IMR-90 (cell line): ENCODE results near the gene RNF182. TPM values are rescaled to one million over a fixed set of nuclear protein-coding genes. Genes with fewer than 3 reads are reported as not detected.

Experiments
- ATAC-seq: fragments of 200-7000 bp; cut with Tn5 transposase; 2 replicates; pipeline ENCODE4 v1.9.1; 2020; ENCODE audit warnings: low read depth, mild to moderate bottlenecking, moderate library complexity
- BruUV-seq: library from RNA; stranded (reverse); fragments of 400-500 nt; replicated peaks from 2 replicates; lab custom pipeline; 2021; lab: Mats Ljungman, UMichigan
- CTCF ChIA-PET: fragments of 300-600 bp; formaldehyde crosslinking; extraction: SDS; loops from one replicate; lab custom pipeline; 2021; ENCODE audit warnings: antibody characterized with exemption; lab: Yijun Ruan, JAX
- POLR2A ChIA-PET: fragments of 300-600 bp; sonication (Branson Sonifier 250); formaldehyde crosslinking; loops from one replicate; lab custom pipeline; 2022; ENCODE audit warnings: antibody characterized with exemption; ENCODE audit not compliant: unreplicated experiment; lab: Charles Lee
- DNase-seq: peaks from one replicate; pipeline ENCODE4 v3.0.0; 2013
- H2AFZ ChIP-seq: replicated peaks from 2 replicates; pipeline ENCODE3; 2013; ENCODE audit warnings: low read length, mild to moderate bottlenecking; ENCODE audit not compliant: poor library complexity
- H2AK5ac ChIP-seq: 2 replicates; pipeline ENCODE4 v1.6.1; 2013; ENCODE audit warnings: low read depth, low read length, inconsistent platforms
- H2AK9ac ChIP-seq: replicated peaks from 2 replicates; pipeline ENCODE3; 2013; ENCODE audit warnings: mild to moderate bottlenecking, low read depth, low read length, moderate library complexity; ENCODE audit not compliant: poor library complexity
- H2BK120ac ChIP-seq: 2 replicates; pipeline ENCODE4 v1.6.1; 2013; ENCODE audit warnings: low read depth, low read length, inconsistent platforms
- H2BK15ac ChIP-seq: 3 replicates; pipeline ENCODE4 v1.6.1; 2013; ENCODE audit warnings: low read depth, low read length, inconsistent platforms
- H2BK20ac ChIP-seq: 2 replicates; pipeline ENCODE4 v1.6.1; 2013; ENCODE audit warnings: low read depth, mild to moderate bottlenecking, inconsistent platforms, low read length, moderate library complexity
- H2BK5ac ChIP-seq: 2 replicates; pipeline ENCODE4 v1.6.1; 2013; ENCODE audit warnings: mild to moderate bottlenecking, low read depth, low read length, inconsistent platforms; ENCODE audit not compliant: poor library complexity, severe bottlenecking
- H3K14ac ChIP-seq: replicated peaks from 2 replicates; pipeline ENCODE4 v1.6.1; 2013; ENCODE audit warnings: low read depth, low read length, inconsistent platforms
- H3K18ac ChIP-seq: 2 replicates; pipeline ENCODE4 v1.6.1; 2013; ENCODE audit warnings: low read depth, low read length, control low read depth
- H3K23ac ChIP-seq: 2 replicates; pipeline ENCODE4 v1.6.1; 2013; ENCODE audit warnings: low read depth, low read length, inconsistent platforms
- H3K27ac ChIP-seq: 2 replicates; pipeline ENCODE4 v1.5.1; 2013; ENCODE audit warnings: mild to moderate bottlenecking, control low read depth, low read length; ENCODE audit not compliant: insufficient read depth
- H3K27me3 ChIP-seq: 2 replicates; pipeline ENCODE4 v1.6.1; 2013; ENCODE audit warnings: low read length; ENCODE audit not compliant: control insufficient read depth, insufficient read depth
- H3K36me3 ChIP-seq: 2 replicates; pipeline ENCODE4 v1.6.1; 2013; ENCODE audit warnings: low read length, mixed read lengths; ENCODE audit not compliant: control insufficient read depth, insufficient read depth
- H3K4ac ChIP-seq: 2 replicates; pipeline ENCODE4 v1.6.1; 2013; ENCODE audit warnings: low read depth, low read length, inconsistent platforms
- H3K4me1 ChIP-seq: 2 replicates; pipeline ENCODE4 v1.6.1; 2013; ENCODE audit warnings: low read length, mixed read lengths; ENCODE audit not compliant: control insufficient read depth, insufficient read depth
- H3K4me2 ChIP-seq: 2 replicates; pipeline ENCODE4 v1.6.1; 2013; ENCODE audit warnings: low read depth, mild to moderate bottlenecking, control low read depth, low read length, moderate library complexity
- H3K4me3 ChIP-seq: 2 replicates; pipeline ENCODE4 v1.5.1; 2013; ENCODE audit warnings: low read depth, mild to moderate bottlenecking, control low read depth, low read length, moderate library complexity; ENCODE audit not compliant: insufficient read depth
- H3K56ac ChIP-seq: 2 replicates; pipeline ENCODE4 v1.6.1; 2013; ENCODE audit warnings: low read length, inconsistent platforms; ENCODE audit not compliant: insufficient read depth; ENCODE audit errors: extremely low read depth
- H3K79me1 ChIP-seq, 2 experiments: 2 replicates each; pipeline ENCODE4 v1.6.1; 2013; ENCODE audit warnings: low read length in 2 of 2, inconsistent platforms in 1 of 2, low read depth in 1 of 2
- H3K9ac ChIP-seq: 2 replicates; pipeline ENCODE4 v1.6.1; 2013; ENCODE audit warnings: low read depth, low read length, control low read depth
- H3K9me1 ChIP-seq: 2 replicates; pipeline ENCODE4 v1.6.1; 2013; ENCODE audit warnings: low read length, inconsistent platforms; ENCODE audit not compliant: insufficient read depth
- H3K9me3 ChIP-seq: 2 replicates; pipeline ENCODE4 v1.6.1; 2013; ENCODE audit warnings: low read length; ENCODE audit not compliant: control insufficient read depth, insufficient read depth
- H4K20me1 ChIP-seq: 2 replicates; pipeline ENCODE4 v1.6.1; 2013; ENCODE audit warnings: low read length, inconsistent platforms; ENCODE audit not compliant: insufficient read depth
- H4K5ac ChIP-seq: 2 replicates; pipeline ENCODE4 v1.6.1; 2013; ENCODE audit warnings: mild to moderate bottlenecking, low read depth, low read length, control low read depth
- H4K8ac ChIP-seq, 2 experiments: 2 replicates each; pipeline ENCODE4 v1.6.1; 2013; ENCODE audit warnings: low read depth in 2 of 2, low read length in 2 of 2, control low read depth in 1 of 2, inconsistent platforms in 1 of 2
- H4K91ac ChIP-seq: 2 replicates; pipeline ENCODE4 v1.6.1; 2013; ENCODE audit warnings: low read depth, low read length, inconsistent platforms; ENCODE audit not compliant: insufficient read depth
- BHLHE40 ChIP-seq: fragments of 150-350 bp; IDR thresholded peaks from 2 replicates; pipeline ENCODE4 v1.6.1; 2016; ENCODE audit warnings: mild to moderate bottlenecking, low read depth, low read length
- ELK1 ChIP-seq: fragments of 150-350 bp; IDR thresholded peaks from 2 replicates; pipeline ENCODE4 v1.6.1; 2016; ENCODE audit warnings: low read depth, mild to moderate bottlenecking, low read length, moderate library complexity, borderline replicate concordance
- MAFK ChIP-seq: IDR thresholded peaks from 2 replicates; pipeline ENCODE4 v1.6.1; 2012; ENCODE audit warnings: low read depth, low read length, improper control_type of control experiment
- SMC3 ChIP-seq: fragments of 150-350 bp; IDR thresholded peaks from 2 replicates; pipeline ENCODE4 v1.6.1; 2016; ENCODE audit warnings: low read depth, mild to moderate bottlenecking, antibody characterized with exemption, low read length, moderate library complexity
- WGBS, 2 experiments: methylation state at CpG; one replicate each; pipeline versions ENCODE4 v1.1.5 to v1.1.7; 2013; ENCODE audit warnings: missing lambda C conversion rate in 2 of 2; ENCODE audit not compliant: insufficient read length in 1 of 2; ENCODE audit errors: extremely low coverage in 2 of 2; 5-methylcytosine and 5-hydroxymethylcytosine counted together
- dilution Hi-C: fragments of 300-500 bp; cut with HindIII; formaldehyde crosslinking; loops from one replicate; pipeline ENCODE4 v1.14.3; 2018; ENCODE audit warnings: low sequenced_read_pairs; ENCODE audit not compliant: unreplicated experiment
- in situ Hi-C: fragments of 300-500 bp; cut with MboI; formaldehyde crosslinking; loops from 3 replicates; pipeline ENCODE4 v1.14.3; 2019; ENCODE audit warnings: low sequenced_read_pairs, inconsistent platforms, mixed read lengths
- intact Hi-C: fragments of 100-400 bp; cut with micrococcal nuclease; formaldehyde crosslinking; loops from 2 replicates; pipeline ENCODE4 v1.10.0; 2022
- polyA plus RNA-seq, 3 experiments: library from polyadenylated mRNA; depleted of rRNA; stranded (reverse); fragments of >200 nt; gene quantifications; 2 replicates each; pipeline ENCODE4 v1.2.3, GENCODE V29; 2012; ENCODE audit warnings: low replicate concordance in 1 of 3
- total RNA-seq: library from RNA; depleted of rRNA; stranded (reverse); fragments of >200 nt; gene quantifications from 2 replicates; pipeline ENCODE4 v1.2.3, GENCODE V29; 2012; rRNA removed

Gene RNF182
- total and polyA plus RNA-seq, 2 of the 4 experiments (the other 2 are of a cell fraction), result 4.1 to 9.1 TPM

GRCh38 chr6:14029605-14030004 is 104.9 kb downstream of the RNF182 start:
- Histone ChIP-seq H3K27me3 (no peaks in the 10 kb centered on the region), H3K9ac (no peak overlapping the region), H2BK15ac (no peak overlapping the region), H3K4me1 (peaks cover 1% of the 10 kb centered on the region; the same call in 1 of the 2 replicates), H2BK20ac (no peak overlapping the region), H4K91ac (no peak overlapping the region), H3K14ac (no peak overlapping the region), H2BK5ac (no peak overlapping the region), H3K9me3 (no peaks in the 10 kb centered on the region), H2AK5ac (no peak overlapping the region), H3K23ac (no peak overlapping the region), H2BK120ac (no peak overlapping the region), H2AFZ (no peak overlapping the region), H3K9me1 (peaks cover 8% of the 10 kb centered on the region; the same call in 1 of the 2 replicates), H3K4ac (no peak overlapping the region), H3K79me1 (no peaks in the 10 kb centered on the region), H4K8ac (no peak overlapping the region), H2AK9ac (no peak overlapping the region), H3K4me2 (no peak overlapping the region), H3K36me3 (no peaks in the 10 kb centered on the region), H3K4me3 (no peak overlapping the region), H3K56ac (no peak overlapping the region), H3K27ac (no peak overlapping the region), H4K5ac (no peak overlapping the region), H3K18ac (no peak overlapping the region), H4K20me1 (no peaks in the 10 kb centered on the region)
- ChIA-PET CTCF (interaction anchor here (0.7 kb wide), 1 partner anchor 82 kb away, joined by 3 read pairs; no protein-coding TSS in a partner anchor), POLR2A (no interaction called here)
- BruUV-seq, result no TSS peak
- no peak for TF ChIP-seq SMC3
- no peak for TF ChIP-seq BHLHE40
- TF ChIP-seq MAFK, result no peak
- no peak for TF ChIP-seq ELK1
- dilution Hi-C loops, result no loop called here
- DNase-seq (no peak), ATAC-seq (no peak)
- WGBS, 2 experiments, result no CpG with 5 or more reads among the region's 6 CpGs
- in situ Hi-C loops, result no loop called here
- intact Hi-C loops, result no loop called here

Other genes starting within 250 kb of the RNF182 start
- 17.7 and 23.3 TPM in 2 replicates for gene RANBP9, start 213.1 kb upstream of the RNF182 start, total RNA-seq
- 22.1 and 27.8 TPM in 2 replicates for gene RANBP9, start 213.1 kb upstream of the RNF182 start, polyA plus RNA-seq (2012; rRNA removed)
- gene MCUR1, start 110.4 kb upstream of the RNF182 start, total RNA-seq, result 4.1 and 5.6 TPM in 2 replicates
- gene MCUR1, start 110.4 kb upstream of the RNF182 start, polyA plus RNA-seq (2012; rRNA removed), result 6.0 and 6.5 TPM in 2 replicates
- 2.5 and 3.1 TPM in 2 replicates for gene CD83, start 192.8 kb downstream of the RNF182 start, total RNA-seq
- gene CD83, start 192.8 kb downstream of the RNF182 start, polyA plus RNA-seq (2012; rRNA removed), result 2.0 TPM in 2 replicates